Thyroid gland (tissue), 4 donors: ENCODE data around the gene RPGRIP1.

Experiments
- CTCF ChIP-seq, 6 experiments: fragments of 200-600 bp in 3 of 6; fragments of 450-650 bp in 3 of 6; sonication (generic) in 3 of 6; IDR thresholded peaks; one replicate each; pipeline ENCODE4 v1.5.1; 2016 to 2019; ENCODE audit warnings: antibody characterized with exemption in 6 of 6, mild to moderate bottlenecking in 2 of 6, inconsistent platforms in 1 of 6, moderate library complexity in 1 of 6
- POLR2A ChIP-seq, 2 donors: fragments of 450-650 bp; IDR thresholded peaks; one replicate each; pipeline ENCODE4 v1.6.1; 2017; ENCODE audit warnings: antibody characterized with exemption in 2 of 2, mild to moderate bottlenecking in 2 of 2, moderate library complexity in 1 of 2

DNA sequence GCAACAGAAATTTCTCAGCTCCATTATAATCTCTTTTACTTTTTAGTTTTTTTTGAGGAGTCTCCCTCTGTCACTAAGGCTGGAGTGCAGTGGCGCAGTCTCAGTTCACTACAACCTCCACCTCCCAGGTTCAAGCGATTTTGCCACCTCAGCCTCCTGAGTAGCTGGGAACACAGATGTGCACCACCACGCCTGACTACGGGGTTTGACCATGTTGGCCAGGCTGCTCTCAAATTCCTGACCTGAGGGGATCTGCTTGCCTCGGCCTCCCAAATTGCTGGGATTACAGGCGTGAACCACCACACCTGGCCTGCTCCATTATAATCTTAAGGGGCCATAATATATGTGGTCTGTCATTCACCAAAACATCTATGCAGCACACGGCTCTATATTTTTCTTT is 34.1 kb upstream of the RPGRIP1 start:
- TF ChIP-seq CTCF (IDR thresholded peaks at IDR 0.05) = no peak
- TF ChIP-seq POLR2A (IDR thresholded peaks at IDR 0.05) = no peak
